GM23338 (cell line): ENCODE data around the gene RNF41. TPM values are rescaled to one million over a fixed set of nuclear protein-coding genes. Genes with fewer than 3 reads are reported as not detected.

Source experiments
- ATAC-seq: fragments of 200-7000 bp; cut with Tn5 transposase; 3 replicates; pipeline ENCODE4 v1.9.1; 2020
- DNase-seq: peaks from one replicate; pipeline ENCODE4 v3.0.0-alpha.2; 2015; ENCODE audit warnings: low spot score
- H2AFZ ChIP-seq: fragments of 200-600 bp; sonication (generic); 2 replicates; pipeline ENCODE4 v1.8.0; 2016; ENCODE audit warnings: antibody characterized with exemption, mild to moderate bottlenecking, moderate library complexity
- H3F3A ChIP-seq: fragments of 200-600 bp; sonication (generic); replicated peaks from 2 replicates; pipeline ENCODE4 v1.8.0; 2017; ENCODE audit warnings: antibody characterized with exemption, mixed run types, low read depth
- H3K27ac ChIP-seq: fragments of 200-600 bp; sonication (generic); 2 replicates; pipeline ENCODE4 v1.6.1; 2016; ENCODE audit warnings: low read depth
- H3K27me3 ChIP-seq: fragments of 200-600 bp; sonication (generic); 2 replicates; pipeline ENCODE4 v1.8.0; 2016; ENCODE audit warnings: mild to moderate bottlenecking, mixed run types, moderate library complexity; ENCODE audit not compliant: insufficient read depth
- H3K36me3 ChIP-seq: fragments of 200-600 bp; sonication (generic); 2 replicates; pipeline ENCODE4 v1.8.0; 2016; ENCODE audit warnings: mild to moderate bottlenecking; ENCODE audit not compliant: insufficient read depth
- H3K4me1 ChIP-seq: fragments of 200-600 bp; sonication (generic); 2 replicates; pipeline ENCODE4 v1.8.0; 2016; ENCODE audit warnings: mild to moderate bottlenecking, moderate library complexity; ENCODE audit not compliant: insufficient read depth
- H3K4me2 ChIP-seq: fragments of 200-600 bp; sonication (generic); 2 replicates; pipeline ENCODE4 v1.7.1; 2017; ENCODE audit warnings: mixed run types
- H3K4me3 ChIP-seq: fragments of 200-600 bp; sonication (generic); 2 replicates; pipeline ENCODE4 v1.6.1; 2016; ENCODE audit warnings: mixed run types
- H3K79me2 ChIP-seq: fragments of 200-600 bp; sonication (generic); replicated peaks from 2 replicates; pipeline ENCODE4 v1.8.0; 2017; ENCODE audit warnings: mild to moderate bottlenecking; ENCODE audit not compliant: insufficient read depth
- H3K9me2 ChIP-seq: fragments of 200-600 bp; sonication (generic); 2 replicates; pipeline ENCODE4 v1.8.0; 2017; ENCODE audit not compliant: insufficient read depth
- H4K20me1 ChIP-seq: fragments of 200-600 bp; sonication (generic); replicated peaks from 2 replicates; pipeline ENCODE4 v1.8.0; 2017; ENCODE audit warnings: mild to moderate bottlenecking; ENCODE audit not compliant: insufficient read depth
- H3K27ac Mint-ChIP-seq: 2 replicates; pipeline ENCODE4 v1.8.0; 2020; ENCODE audit warnings: inconsistent platforms, mild to moderate bottlenecking, moderate library complexity, mixed read lengths
- H3K27me3 Mint-ChIP-seq: 3 replicates; pipeline ENCODE4 v1.8.0; 2022; ENCODE audit warnings: low read depth, mild to moderate bottlenecking, moderate library complexity, mixed read lengths, inconsistent platforms; ENCODE audit not compliant: insufficient read depth, poor library complexity
- H3K36me3 Mint-ChIP-seq: 3 replicates; pipeline ENCODE4 v1.8.0; 2021; ENCODE audit warnings: low read depth, mild to moderate bottlenecking, inconsistent platforms, moderate library complexity, mixed read lengths
- H3K4me1 Mint-ChIP-seq: 3 replicates; pipeline ENCODE4 v1.8.0; 2020; ENCODE audit warnings: mild to moderate bottlenecking, inconsistent platforms, mixed read lengths
- H3K4me3 Mint-ChIP-seq: 3 replicates; pipeline ENCODE4 v1.8.0; 2021; ENCODE audit warnings: moderate library complexity, mild to moderate bottlenecking, inconsistent platforms, mixed read lengths
- H3K9me3 Mint-ChIP-seq: 3 replicates; pipeline ENCODE4 v1.8.0; 2020; ENCODE audit warnings: moderate library complexity, mild to moderate bottlenecking, inconsistent platforms, mixed read lengths
- CREB1 ChIP-seq: fragments of 250-450 bp; sonication (Bioruptor Pico); IDR thresholded peaks from 2 replicates; pipeline ENCODE4 v1.5.0; 2020; ENCODE audit warnings: low read depth, mild to moderate bottlenecking, moderate library complexity
- EZH2 ChIP-seq: fragments of 200-600 bp; sonication (generic); IDR thresholded peaks from one replicate; pipeline ENCODE4 v1.8.0; 2017; ENCODE audit warnings: antibody characterized with exemption, mild to moderate bottlenecking, low read depth; ENCODE audit not compliant: unreplicated experiment
- EZH2phosphoT487 ChIP-seq: fragments of 200-600 bp; sonication (generic); IDR thresholded peaks from one replicate; pipeline ENCODE4 v1.8.1; 2018; ENCODE audit warnings: antibody characterized with exemption; ENCODE audit not compliant: unreplicated experiment
- NANOG ChIP-seq: IDR thresholded peaks from 2 replicates; pipeline ENCODE4 v1.6.1; 2016; ENCODE audit warnings: antibody characterized with exemption, borderline replicate concordance
- POLR2AphosphoS5 ChIP-seq: IDR thresholded peaks from 2 replicates; pipeline ENCODE4 v1.6.1; 2016; ENCODE audit warnings: antibody characterized with exemption, low read depth
- REST ChIP-seq: IDR thresholded peaks from one replicate; pipeline ENCODE4 v1.6.1; 2018; ENCODE audit warnings: antibody characterized with exemption; ENCODE audit not compliant: unreplicated experiment
- STAT1 ChIP-seq: IDR thresholded peaks from one replicate; pipeline ENCODE4 v1.6.1; 2016; ENCODE audit warnings: antibody characterized with exemption; ENCODE audit not compliant: unreplicated experiment
- ZNF114 ChIP-seq: fragments of 250-450 bp; sonication (Bioruptor Pico); IDR thresholded peaks from 2 replicates; pipeline ENCODE4 v1.5.0; 2020; ENCODE audit warnings: mild to moderate bottlenecking, moderate library complexity
- polyA plus RNA-seq: library from polyadenylated mRNA; unstranded; fragments of >200 nt; fragmentation: Nextera tagmentation; extraction: Ambion mirVana; gene quantifications from 2 replicates; pipeline ENCODE4 v1.2.1, GENCODE V29; 2016
- total RNA-seq: library from RNA; depleted of rRNA; stranded (reverse); fragments of >200 nt; shearing (Covaris generic); gene quantifications from 2 replicates; pipeline ENCODE4 v1.2.3, GENCODE V29; 2014

RNF41 gene
- total and polyA plus RNA-seq, 2 experiments from 2014 or later, result 15.3 to 77.1 TPM

DNA sequence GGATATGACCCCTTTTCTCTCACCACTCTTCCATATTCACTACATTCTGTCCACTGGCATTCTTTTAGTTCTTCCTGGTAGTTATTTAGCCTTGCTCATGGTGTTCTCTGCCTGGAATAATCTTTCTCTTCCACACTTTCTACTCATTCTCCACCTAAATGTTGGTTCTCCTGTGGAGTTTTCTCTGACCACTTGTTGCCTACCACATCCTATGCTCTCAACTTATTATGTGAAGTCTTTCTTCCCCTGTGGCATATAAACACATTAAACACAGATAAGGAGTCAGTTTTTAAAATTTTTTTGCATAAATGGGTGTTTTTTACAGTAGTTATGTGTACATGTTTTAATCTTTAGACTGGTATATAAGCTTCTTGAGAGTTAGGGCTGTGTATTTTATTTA lies 29.1 kb downstream of the RNF41 start (continued):
- no peak for TF ChIP-seq REST
- no peak for TF ChIP-seq NANOG
- no peak for TF ChIP-seq EZH2
- TF ChIP-seq EZH2phosphoT487, result no peak
- no peak for TF ChIP-seq STAT1
- no peak for TF ChIP-seq POLR2AphosphoS5

DNA sequence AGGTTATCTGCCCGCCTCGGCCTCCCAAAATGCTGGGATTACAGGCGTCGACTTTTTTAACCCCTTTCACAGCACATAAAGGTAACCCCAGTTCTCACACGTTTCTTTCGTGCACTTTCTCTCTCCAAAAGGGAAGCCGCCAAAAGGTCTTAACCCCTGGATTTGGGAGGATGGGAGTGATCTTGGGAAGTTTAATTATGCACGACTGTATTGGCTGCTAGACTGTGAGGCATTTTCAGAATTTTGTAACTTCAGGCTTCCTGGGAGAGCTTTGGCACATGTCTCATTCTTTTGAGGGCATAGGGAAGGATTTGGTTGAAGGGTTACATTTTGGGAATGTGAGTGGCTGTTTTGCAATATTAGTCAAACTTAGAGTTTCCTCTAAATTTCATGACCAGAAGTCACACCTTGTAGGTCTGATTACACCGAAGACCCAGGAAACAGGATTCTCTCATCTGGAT lies 31.0 kb downstream of the RNF41 start:
- ATAC-seq, result no peak; the same call in 2 of the 3 replicates
- peak overlapping the region; percentile 99 for H3K4me3 Mint-ChIP-seq
- H3F3A ChIP-seq, result peaks cover 16% of the 10 kb centered on the region; the same call in 1 of the 2 replicates
- H3K36me3 ChIP-seq, result peaks cover 9% of the 10 kb centered on the region; the same call in 1 of the 2 replicates
- peak overlapping the region; percentile 98 for H3K27ac Mint-ChIP-seq
- H4K20me1 ChIP-seq, result peaks cover 13% of the 10 kb centered on the region
- no peaks in the 10 kb centered on the region for H3K27me3 ChIP-seq
- H3K9me2 ChIP-seq, result no peaks in the 10 kb centered on the region
- peaks cover 29% of the 10 kb centered on the region for H3K4me1 Mint-ChIP-seq
- H3K4me2 ChIP-seq, result peak overlapping the region; percentile 97
- TF ChIP-seq CREB1 (CRISPR knock-in tag) (no peak), EZH2phosphoT487 (no peak)
- peak overlapping the region; percentile 33 for H3K27ac ChIP-seq
- H2AFZ ChIP-seq, result peak overlapping the region; percentile 1
- H3K9me3 Mint-ChIP-seq, result peaks cover 6% of the 10 kb centered on the region; the same call in 2 of the 3 replicates
- peaks cover 12% of the 10 kb centered on the region for H3K4me1 ChIP-seq
- H3K36me3 Mint-ChIP-seq, result peaks cover 44% of the 10 kb centered on the region
- H3K4me3 ChIP-seq, result peak overlapping the region; percentile 100
- H3K79me2 ChIP-seq, result peaks cover 31% of the 10 kb centered on the region
- DNase-seq, result peak; percentile 48
- H3K27me3 Mint-ChIP-seq, result peaks cover 15% of the 10 kb centered on the region

GRCh38 chr12:56189918-56190694 lies 31.6 kb downstream of the RNF41 start:
- Histone ChIP-seq H2AFZ (peak overlapping the region; percentile 97), H3K4me2 (peak overlapping the region; percentile 97), H3K36me3 (peaks cover 15% of the 10 kb centered on the region; the same call in 1 of the 2 replicates), H3K4me3 (peak overlapping the region; percentile 100), H3F3A (peaks cover 16% of the 10 kb centered on the region; the same call in 1 of the 2 replicates), H3K79me2 (peaks cover 35% of the 10 kb centered on the region), H3K27me3 (no peaks in the 10 kb centered on the region), H3K4me1 (peaks cover 12% of the 10 kb centered on the region), H4K20me1 (peaks cover 13% of the 10 kb centered on the region), H3K9me2 (no peaks in the 10 kb centered on the region), H3K27ac (peak overlapping the region; percentile 100)
- DNase-seq, result peak; percentile 92
- H3K4me3 Mint-ChIP-seq, result peak overlapping the region; percentile 99
- H3K4me1 Mint-ChIP-seq, result peaks cover 29% of the 10 kb centered on the region
- H3K27me3 Mint-ChIP-seq, result peaks cover 15% of the 10 kb centered on the region
- ATAC-seq, result peak; percentile 71
- H3K9me3 Mint-ChIP-seq, result peaks cover 6% of the 10 kb centered on the region; the same call in 2 of the 3 replicates
- peak overlapping the region; percentile 98 for H3K27ac Mint-ChIP-seq
- H3K36me3 Mint-ChIP-seq, result peaks cover 50% of the 10 kb centered on the region
- no peak for TF ChIP-seq REST
- peak; percentile 37; the same call in 1 of the 2 replicates for TF ChIP-seq CREB1 (CRISPR knock-in tag)
- TF ChIP-seq ZNF114, result no peak
